HEK293 (cell line): ENCODE results near the gene PTPRK.

Experiments used
- CTCF ChIA-PET: fragments of 350-600 bp; formaldehyde crosslinking; extraction: SDS; loops from one replicate; lab custom pipeline; 2021; ENCODE audit warnings: antibody characterized with exemption; lab: Yijun Ruan, JAX
- POLR2A ChIA-PET: fragments of 300-600 bp; formaldehyde crosslinking; extraction: SDS; loops from one replicate; lab custom pipeline; 2020; ENCODE audit warnings: antibody characterized with exemption, inconsistent platforms; lab: Yijun Ruan, JAX
- H3K27ac ChIP-seq: fragments of 200-500 bp; sonication (Bioruptor generic); 2 replicates; pipeline ENCODE4 v1.5.1; 2014; ENCODE audit warnings: low read depth, low read length, control low read depth, inconsistent platforms; ENCODE audit errors: extremely low read depth
- H3K36me3 ChIP-seq, 2 experiments: fragments of 200-500 bp in 1 of 2; sonication (Bioruptor generic) in 1 of 2; 1 replicate in 1 of 2; 2 replicates in 1 of 2; pipeline ENCODE4 v1.5.1; 2014 to 2017; ENCODE audit warnings: inconsistent platforms in 2 of 2, low read length in 2 of 2; ENCODE audit not compliant: control insufficient read depth in 2 of 2, insufficient read depth in 1 of 2
- H3K4me1 ChIP-seq: fragments of 200-500 bp; sonication (Bioruptor generic); 2 replicates; pipeline ENCODE4 v1.5.1; 2014; ENCODE audit warnings: mild to moderate bottlenecking, low read length, inconsistent platforms; ENCODE audit not compliant: control insufficient read depth, insufficient read depth
- H3K4me3 ChIP-seq: 2 replicates; pipeline ENCODE4 v1.5.1; 2011; ENCODE audit warnings: low read depth, mild to moderate bottlenecking, control low read depth, low read length, moderate library complexity
- H3K9me3 ChIP-seq: fragments of 200-500 bp; sonication (Bioruptor generic); 2 replicates; pipeline ENCODE4 v1.5.1; 2014; ENCODE audit warnings: low read depth, low read length, inconsistent platforms; ENCODE audit not compliant: control insufficient read depth, insufficient read depth
- FEZF1 ChIP-seq: fragments of 450-650 bp; formaldehyde crosslinking; IDR thresholded peaks from 2 replicates; pipeline ENCODE4 v1.5.1; 2016; ENCODE audit warnings: missing biosample characterization, missing genetic modification characterization
- IKZF3 ChIP-seq: fragments of 450-650 bp; IDR thresholded peaks from 2 replicates; pipeline ENCODE4 v1.5.0; 2018; ENCODE audit warnings: missing biosample characterization, mild to moderate bottlenecking, missing genetic modification characterization, moderate library complexity
- ZNF10 ChIP-seq: fragments of 450-650 bp; formaldehyde crosslinking; IDR thresholded peaks from 2 replicates; pipeline ENCODE4 v1.5.1; 2017; ENCODE audit warnings: missing biosample characterization, missing genetic modification characterization
- ZNF214 ChIP-seq: fragments of 450-650 bp; formaldehyde crosslinking; IDR thresholded peaks from 2 replicates; pipeline ENCODE4 v1.5.1; 2017; ENCODE audit warnings: missing biosample characterization, mild to moderate bottlenecking, missing genetic modification characterization, borderline replicate concordance
- ZNF221 ChIP-seq: fragments of 450-650 bp; formaldehyde crosslinking; IDR thresholded peaks from 2 replicates; pipeline ENCODE4 v1.5.1; 2017; ENCODE audit warnings: missing biosample characterization, missing genetic modification characterization, borderline replicate concordance
- ZNF335 ChIP-seq: fragments of 450-650 bp; formaldehyde crosslinking; conservative IDR thresholded peaks from 2 replicates; pipeline ENCODE4 v1.5.1; 2016; ENCODE audit warnings: missing biosample characterization, missing genetic modification characterization
- ZNF558 ChIP-seq: fragments of 450-650 bp; formaldehyde crosslinking; IDR thresholded peaks from 2 replicates; pipeline ENCODE4 v1.5.1; 2016; ENCODE audit warnings: missing biosample characterization, missing genetic modification characterization
- ZNF654 ChIP-seq: fragments of 450-650 bp; formaldehyde crosslinking; IDR thresholded peaks from 2 replicates; pipeline ENCODE4 v1.5.1; 2016; ENCODE audit warnings: low read depth, missing biosample characterization, missing genetic modification characterization
- ZNF701 ChIP-seq: fragments of 450-650 bp; formaldehyde crosslinking; IDR thresholded peaks from 2 replicates; pipeline ENCODE4 v1.5.1; 2016; ENCODE audit warnings: missing biosample characterization, missing genetic modification characterization
- ZNF768 ChIP-seq: fragments of 450-650 bp; formaldehyde crosslinking; IDR thresholded peaks from 2 replicates; pipeline ENCODE4 v1.5.1; 2018; ENCODE audit warnings: missing biosample characterization, mild to moderate bottlenecking, missing genetic modification characterization
- ZNF792 ChIP-seq: fragments of 450-650 bp; formaldehyde crosslinking; IDR thresholded peaks from 2 replicates; pipeline ENCODE4 v1.5.1; 2016; ENCODE audit warnings: missing biosample characterization, missing genetic modification characterization
- TF ChIP-seq, protein P1 (sequence below): fragments of 450-650 bp; formaldehyde crosslinking; conservative IDR thresholded peaks from 2 replicates; pipeline ENCODE4 v1.5.1; 2016; ENCODE audit warnings: low read depth, missing biosample characterization, missing genetic modification characterization
- TF ChIP-seq, protein P2 (sequence below): fragments of 450-650 bp; formaldehyde crosslinking; IDR thresholded peaks from 2 replicates; pipeline ENCODE4 v1.5.1; 2017; ENCODE audit warnings: missing biosample characterization, missing genetic modification characterization
- TF ChIP-seq, protein P3 (sequence below): fragments of 450-650 bp; formaldehyde crosslinking; IDR thresholded peaks from 2 replicates; pipeline ENCODE4 v1.5.1; 2016; ENCODE audit warnings: missing biosample characterization, missing genetic modification characterization
- TF ChIP-seq, protein P4 (sequence below): fragments of 450-650 bp; formaldehyde crosslinking; IDR thresholded peaks from 2 replicates; pipeline ENCODE4 v1.5.1; 2016; ENCODE audit warnings: missing biosample characterization, missing genetic modification characterization
- TF ChIP-seq, protein P5 (sequence below): fragments of 450-650 bp; formaldehyde crosslinking; IDR thresholded peaks from 2 replicates; pipeline ENCODE4 v1.5.1; 2016; ENCODE audit warnings: missing biosample characterization, missing genetic modification characterization

The PTPRK gene

DNA sequence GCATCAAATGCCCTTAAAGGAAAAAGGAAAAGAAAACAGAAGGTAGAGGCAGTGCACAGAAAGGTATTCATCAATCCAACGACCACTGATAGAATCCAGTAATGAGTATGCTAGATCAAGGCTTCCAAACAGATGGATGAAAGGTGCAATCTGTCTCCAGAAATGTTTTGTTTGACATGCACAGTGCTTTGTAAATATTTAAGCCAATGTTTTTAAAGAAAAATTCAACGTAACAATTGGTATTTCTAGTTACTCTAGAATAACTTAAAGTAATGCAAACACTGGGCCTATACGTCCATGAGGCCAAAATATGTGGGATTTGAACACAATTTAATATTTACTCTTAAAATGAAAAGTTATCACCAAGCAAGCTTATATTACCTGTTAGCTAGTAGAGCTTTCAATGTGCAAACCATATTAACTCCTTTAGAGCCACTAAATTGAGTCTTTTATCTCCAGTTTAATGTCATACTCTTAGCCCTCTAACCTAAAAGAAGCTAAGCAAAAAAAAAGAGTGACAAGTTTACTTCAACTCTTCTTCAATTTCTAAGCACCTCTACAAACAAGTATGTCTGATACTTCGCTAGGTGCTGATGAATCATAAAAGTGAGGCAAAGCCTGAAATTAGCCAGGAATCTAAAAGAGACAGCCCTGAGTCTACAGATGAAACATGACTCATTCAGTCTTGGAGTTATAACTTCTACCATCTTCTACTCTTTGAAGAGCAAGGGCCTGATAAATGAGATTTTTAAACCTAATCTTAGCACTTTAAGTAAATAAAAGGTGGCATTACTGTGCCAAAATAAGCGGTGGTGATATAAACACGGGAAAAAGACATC, 169.8 kb downstream of the PTPRK start (continued):
- TF ChIP-seq ZNF10 (tag by site-specific recombination) (peak; percentile 47; the same call in 1 of the 2 replicates), ZNF558 (tag by site-specific recombination) (peak; percentile 13; the same call in 1 of the 2 replicates), ZNF701 (tag by site-specific recombination) (no peak), IKZF3 (tag by site-specific recombination) (0 out of 2 replicates have a peak, but pooled peaks have one; percentile 13), FEZF1 (tag by site-specific recombination) (peak; percentile 46; the same call in 1 of the 2 replicates)
- TF ChIP-seq, protein P1, sequence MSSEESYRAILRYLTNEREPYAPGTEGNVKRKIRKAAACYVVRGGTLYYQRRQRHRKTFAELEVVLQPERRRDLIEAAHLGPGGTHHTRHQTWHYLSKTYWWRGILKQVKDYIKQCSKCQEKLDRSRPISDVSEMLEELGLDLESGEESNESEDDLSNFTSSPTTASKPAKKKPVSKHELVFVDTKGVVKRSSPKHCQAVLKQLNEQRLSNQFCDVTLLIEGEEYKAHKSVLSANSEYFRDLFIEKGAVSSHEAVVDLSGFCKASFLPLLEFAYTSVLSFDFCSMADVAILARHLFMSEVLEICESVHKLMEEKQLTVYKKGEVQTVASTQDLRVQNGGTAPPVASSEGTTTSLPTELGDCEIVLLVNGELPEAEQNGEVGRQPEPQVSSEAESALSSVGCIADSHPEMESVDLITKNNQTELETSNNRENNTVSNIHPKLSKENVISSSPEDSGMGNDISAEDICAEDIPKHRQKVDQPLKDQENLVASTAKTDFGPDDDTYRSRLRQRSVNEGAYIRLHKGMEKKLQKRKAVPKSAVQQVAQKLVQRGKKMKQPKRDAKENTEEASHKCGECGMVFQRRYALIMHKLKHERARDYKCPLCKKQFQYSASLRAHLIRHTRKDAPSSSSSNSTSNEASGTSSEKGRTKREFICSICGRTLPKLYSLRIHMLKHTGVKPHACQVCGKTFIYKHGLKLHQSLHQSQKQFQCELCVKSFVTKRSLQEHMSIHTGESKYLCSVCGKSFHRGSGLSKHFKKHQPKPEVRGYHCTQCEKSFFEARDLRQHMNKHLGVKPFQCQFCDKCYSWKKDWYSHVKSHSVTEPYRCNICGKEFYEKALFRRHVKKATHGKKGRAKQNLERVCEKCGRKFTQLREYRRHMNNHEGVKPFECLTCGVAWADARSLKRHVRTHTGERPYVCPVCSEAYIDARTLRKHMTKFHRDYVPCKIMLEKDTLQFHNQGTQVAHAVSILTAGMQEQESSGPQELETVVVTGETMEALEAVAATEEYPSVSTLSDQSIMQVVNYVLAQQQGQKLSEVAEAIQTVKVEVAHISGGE: no peak
- TF ChIP-seq, all 188 proteins: peak for 13

DNA sequence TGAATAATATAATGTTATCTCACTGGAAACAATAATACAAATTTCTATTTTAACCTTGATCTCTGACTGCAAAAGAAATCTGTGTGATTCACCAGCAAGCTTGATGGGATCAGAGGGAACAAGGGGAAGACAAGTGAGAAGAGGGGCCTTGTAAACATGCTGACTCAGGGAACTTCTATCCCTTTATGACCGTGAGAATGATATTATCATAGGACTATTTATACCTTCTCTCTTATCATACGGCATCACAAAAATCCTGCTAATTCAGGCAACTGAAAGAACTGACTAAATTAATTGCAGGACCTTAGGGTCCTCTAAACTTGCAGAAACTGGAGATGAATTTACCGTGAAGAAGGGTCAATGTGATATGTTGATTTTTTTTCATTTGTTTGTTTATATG, 173.3 kb downstream of the PTPRK start:
- H3K4me1 ChIP-seq: peaks cover 11% of the 10 kb centered on the region
- CTCF ChIA-PET: interaction anchor here (0.6 kb wide), 1 partner anchor 30 kb away, joined by 3 read pairs; no protein-coding TSS in a partner anchor
- TF ChIP-seq ZNF335 (tag by site-specific recombination) (peak; percentile 58; the same call in 1 of the 2 replicates), ZNF792 (tag by site-specific recombination) (no peak)
- TF ChIP-seq, protein P2, sequence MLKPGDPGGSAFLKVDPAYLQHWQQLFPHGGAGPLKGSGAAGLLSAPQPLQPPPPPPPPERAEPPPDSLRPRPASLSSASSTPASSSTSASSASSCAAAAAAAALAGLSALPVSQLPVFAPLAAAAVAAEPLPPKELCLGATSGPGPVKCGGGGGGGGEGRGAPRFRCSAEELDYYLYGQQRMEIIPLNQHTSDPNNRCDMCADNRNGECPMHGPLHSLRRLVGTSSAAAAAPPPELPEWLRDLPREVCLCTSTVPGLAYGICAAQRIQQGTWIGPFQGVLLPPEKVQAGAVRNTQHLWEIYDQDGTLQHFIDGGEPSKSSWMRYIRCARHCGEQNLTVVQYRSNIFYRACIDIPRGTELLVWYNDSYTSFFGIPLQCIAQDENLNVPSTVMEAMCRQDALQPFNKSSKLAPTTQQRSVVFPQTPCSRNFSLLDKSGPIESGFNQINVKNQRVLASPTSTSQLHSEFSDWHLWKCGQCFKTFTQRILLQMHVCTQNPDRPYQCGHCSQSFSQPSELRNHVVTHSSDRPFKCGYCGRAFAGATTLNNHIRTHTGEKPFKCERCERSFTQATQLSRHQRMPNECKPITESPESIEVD: peak; percentile 18; the same call in 1 of the 2 replicates

DNA sequence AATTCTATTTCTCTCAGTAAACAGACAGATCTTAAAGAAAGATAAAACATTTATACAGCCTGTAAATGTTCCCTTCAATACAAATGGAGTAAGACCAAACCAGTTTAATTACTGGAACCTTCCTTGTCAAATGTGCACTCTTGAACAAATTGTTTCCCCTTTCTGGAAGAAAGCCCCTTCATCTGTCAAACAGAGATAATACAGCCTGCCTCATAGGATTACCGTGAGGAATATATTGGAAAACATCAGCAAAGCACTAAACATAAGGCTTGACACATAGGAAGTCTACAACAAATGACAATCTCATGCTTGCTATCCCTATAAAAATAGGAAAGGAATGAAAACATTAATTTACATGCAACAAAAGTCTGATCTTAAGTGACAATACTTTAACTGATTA, 173.8 kb downstream of the PTPRK start:
- ChIA-PET CTCF (no interaction called here), POLR2A (no interaction called here)
- Histone ChIP-seq H3K4me3 (no peak overlapping the region), H3K27ac (no peak overlapping the region), H3K36me3 (no peaks in the 10 kb centered on the region), H3K4me1 (peaks cover 11% of the 10 kb centered on the region), H3K9me3 (no peaks in the 10 kb centered on the region)
- TF ChIP-seq, protein P3, sequence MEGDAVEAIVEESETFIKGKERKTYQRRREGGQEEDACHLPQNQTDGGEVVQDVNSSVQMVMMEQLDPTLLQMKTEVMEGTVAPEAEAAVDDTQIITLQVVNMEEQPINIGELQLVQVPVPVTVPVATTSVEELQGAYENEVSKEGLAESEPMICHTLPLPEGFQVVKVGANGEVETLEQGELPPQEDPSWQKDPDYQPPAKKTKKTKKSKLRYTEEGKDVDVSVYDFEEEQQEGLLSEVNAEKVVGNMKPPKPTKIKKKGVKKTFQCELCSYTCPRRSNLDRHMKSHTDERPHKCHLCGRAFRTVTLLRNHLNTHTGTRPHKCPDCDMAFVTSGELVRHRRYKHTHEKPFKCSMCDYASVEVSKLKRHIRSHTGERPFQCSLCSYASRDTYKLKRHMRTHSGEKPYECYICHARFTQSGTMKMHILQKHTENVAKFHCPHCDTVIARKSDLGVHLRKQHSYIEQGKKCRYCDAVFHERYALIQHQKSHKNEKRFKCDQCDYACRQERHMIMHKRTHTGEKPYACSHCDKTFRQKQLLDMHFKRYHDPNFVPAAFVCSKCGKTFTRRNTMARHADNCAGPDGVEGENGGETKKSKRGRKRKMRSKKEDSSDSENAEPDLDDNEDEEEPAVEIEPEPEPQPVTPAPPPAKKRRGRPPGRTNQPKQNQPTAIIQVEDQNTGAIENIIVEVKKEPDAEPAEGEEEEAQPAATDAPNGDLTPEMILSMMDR (tag by site-specific recombination): no peak
- TF ChIP-seq ZNF10 (tag by site-specific recombination) (no peak), ZNF214 (no peak), ZNF768 (tag by site-specific recombination) (no peak), ZNF654 (tag by site-specific recombination) (no peak), ZNF221 (tag by site-specific recombination) (no peak)
- TF ChIP-seq, protein P4, sequence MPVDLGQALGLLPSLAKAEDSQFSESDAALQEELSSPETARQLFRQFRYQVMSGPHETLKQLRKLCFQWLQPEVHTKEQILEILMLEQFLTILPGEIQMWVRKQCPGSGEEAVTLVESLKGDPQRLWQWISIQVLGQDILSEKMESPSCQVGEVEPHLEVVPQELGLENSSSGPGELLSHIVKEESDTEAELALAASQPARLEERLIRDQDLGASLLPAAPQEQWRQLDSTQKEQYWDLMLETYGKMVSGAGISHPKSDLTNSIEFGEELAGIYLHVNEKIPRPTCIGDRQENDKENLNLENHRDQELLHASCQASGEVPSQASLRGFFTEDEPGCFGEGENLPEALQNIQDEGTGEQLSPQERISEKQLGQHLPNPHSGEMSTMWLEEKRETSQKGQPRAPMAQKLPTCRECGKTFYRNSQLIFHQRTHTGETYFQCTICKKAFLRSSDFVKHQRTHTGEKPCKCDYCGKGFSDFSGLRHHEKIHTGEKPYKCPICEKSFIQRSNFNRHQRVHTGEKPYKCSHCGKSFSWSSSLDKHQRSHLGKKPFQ (tag by site-specific recombination): no peak
- TF ChIP-seq, protein P5, sequence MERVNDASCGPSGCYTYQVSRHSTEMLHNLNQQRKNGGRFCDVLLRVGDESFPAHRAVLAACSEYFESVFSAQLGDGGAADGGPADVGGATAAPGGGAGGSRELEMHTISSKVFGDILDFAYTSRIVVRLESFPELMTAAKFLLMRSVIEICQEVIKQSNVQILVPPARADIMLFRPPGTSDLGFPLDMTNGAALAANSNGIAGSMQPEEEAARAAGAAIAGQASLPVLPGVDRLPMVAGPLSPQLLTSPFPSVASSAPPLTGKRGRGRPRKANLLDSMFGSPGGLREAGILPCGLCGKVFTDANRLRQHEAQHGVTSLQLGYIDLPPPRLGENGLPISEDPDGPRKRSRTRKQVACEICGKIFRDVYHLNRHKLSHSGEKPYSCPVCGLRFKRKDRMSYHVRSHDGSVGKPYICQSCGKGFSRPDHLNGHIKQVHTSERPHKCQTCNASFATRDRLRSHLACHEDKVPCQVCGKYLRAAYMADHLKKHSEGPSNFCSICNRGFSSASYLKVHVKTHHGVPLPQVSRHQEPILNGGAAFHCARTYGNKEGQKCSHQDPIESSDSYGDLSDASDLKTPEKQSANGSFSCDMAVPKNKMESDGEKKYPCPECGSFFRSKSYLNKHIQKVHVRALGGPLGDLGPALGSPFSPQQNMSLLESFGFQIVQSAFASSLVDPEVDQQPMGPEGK (tag by site-specific recombination): no peak

More for the DNA sequence above, 173.3 kb downstream of the PTPRK start:
- Histone ChIP-seq H3K4me3 (no peak overlapping the region), H3K27ac (no peak overlapping the region), H3K9me3 (no peaks in the 10 kb centered on the region), H3K36me3 (no peaks in the 10 kb centered on the region)
- POLR2A ChIA-PET: no interaction called here
